ENCODE measurements around the gene UBXN11.

DNA sequence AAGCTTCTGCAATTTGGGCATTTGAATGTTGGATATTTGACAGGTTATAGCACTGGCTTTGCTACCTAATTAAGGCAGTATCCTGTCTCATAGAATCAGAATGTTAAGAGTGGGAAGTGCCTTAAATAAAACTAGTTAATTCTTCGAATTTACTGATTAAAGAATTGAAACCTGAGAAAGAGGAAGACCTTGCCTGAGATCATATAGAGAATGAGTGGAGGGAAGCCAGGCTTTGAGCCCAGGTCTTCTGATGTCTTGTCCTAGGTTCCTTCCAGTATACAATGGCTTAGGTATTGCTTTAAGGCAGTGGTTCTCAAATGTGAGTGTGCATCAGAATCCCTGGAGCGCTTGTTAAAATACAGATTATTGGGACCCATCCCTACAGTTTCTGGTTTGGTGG lies 47.4 kb downstream of the UBXN11 start:
- TF ChIP-seq, protein P1, sequence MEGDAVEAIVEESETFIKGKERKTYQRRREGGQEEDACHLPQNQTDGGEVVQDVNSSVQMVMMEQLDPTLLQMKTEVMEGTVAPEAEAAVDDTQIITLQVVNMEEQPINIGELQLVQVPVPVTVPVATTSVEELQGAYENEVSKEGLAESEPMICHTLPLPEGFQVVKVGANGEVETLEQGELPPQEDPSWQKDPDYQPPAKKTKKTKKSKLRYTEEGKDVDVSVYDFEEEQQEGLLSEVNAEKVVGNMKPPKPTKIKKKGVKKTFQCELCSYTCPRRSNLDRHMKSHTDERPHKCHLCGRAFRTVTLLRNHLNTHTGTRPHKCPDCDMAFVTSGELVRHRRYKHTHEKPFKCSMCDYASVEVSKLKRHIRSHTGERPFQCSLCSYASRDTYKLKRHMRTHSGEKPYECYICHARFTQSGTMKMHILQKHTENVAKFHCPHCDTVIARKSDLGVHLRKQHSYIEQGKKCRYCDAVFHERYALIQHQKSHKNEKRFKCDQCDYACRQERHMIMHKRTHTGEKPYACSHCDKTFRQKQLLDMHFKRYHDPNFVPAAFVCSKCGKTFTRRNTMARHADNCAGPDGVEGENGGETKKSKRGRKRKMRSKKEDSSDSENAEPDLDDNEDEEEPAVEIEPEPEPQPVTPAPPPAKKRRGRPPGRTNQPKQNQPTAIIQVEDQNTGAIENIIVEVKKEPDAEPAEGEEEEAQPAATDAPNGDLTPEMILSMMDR (IDR thresholded peaks at IDR 0.05) = no peak
- TF ChIP-seq POLR2A (IDR thresholded peaks at IDR 0.05) = no peak
